Activated CD8-positive, alpha-beta memory T cell treated with anti-CD3 and anti-CD28 coated beads, Interleukin-2, amount 10 ng/mL, durations not matched to agents 7 days and 5 days (primary cell): Measurements from ENCODE around the gene FCMR. TPM values are rescaled to one million over a fixed set of nuclear protein-coding genes. Genes with fewer than 3 reads are reported as not detected.

Experiments
- total RNA-seq, 2 experiments: library from RNA; stranded (reverse); gene quantifications; one replicate each; pipeline ENCODE4 v1.2.3, GENCODE V29; 2021

Gene FCMR
- total RNA-seq, 2 experiments from 2014 or later: 33.0 to 37.2 TPM

Other genes starting within 250 kb of the FCMR start
- gene MAPKAPK2, start 237.0 kb downstream of the FCMR start, total RNA-seq: 10 to 100 TPM; 85.7 to 93.8 TPM
- gene IL19, start 151.2 kb downstream of the FCMR start, total RNA-seq: not detected
- gene IL10, start 149.4 kb downstream of the FCMR start, total RNA-seq: not detected
- gene IL20, start 56.3 kb downstream of the FCMR start, total RNA-seq: not detected
- gene IL24, start 24.5 kb downstream of the FCMR start, total RNA-seq: not detected
- under 1 TPM; 0.06 to 0.07 TPM for gene PIGR, start 24.5 kb upstream of the FCMR start, total RNA-seq
- gene FCAMR, start 48.5 kb upstream of the FCMR start, total RNA-seq: not detected
- gene C1orf116, start 110.8 kb upstream of the FCMR start, total RNA-seq: not detected
- gene YOD1, start 129.3 kb upstream of the FCMR start, total RNA-seq: 1 to 10 TPM; 8.7 to 9.7 TPM
- 1 to 10 TPM; 2.3 TPM for gene PFKFB2, start 131.3 kb upstream of the FCMR start, total RNA-seq
- 1 to 10 TPM in 1 of 2 experiments, under 1 TPM in 1; 0.91 to 1.1 TPM for gene C4BPB, start 166.9 kb upstream of the FCMR start, total RNA-seq
- not detected for gene C4BPA, start 182.3 kb upstream of the FCMR start, total RNA-seq